Sigmoid colon (tissue), 3 donors: ENCODE measurements around the gene CDC14A.

Experiments used
- POLR2A ChIP-seq, 2 donors: fragments of 450-650 bp; IDR thresholded peaks; one replicate each; pipeline ENCODE4 v1.6.1; 2016; ENCODE audit warnings: antibody characterized with exemption in 2 of 2, mild to moderate bottlenecking in 2 of 2, moderate library complexity in 2 of 2
- TF ChIP-seq, protein P1 (sequence below), 4 experiments: fragments of 450-650 bp in 3 of 4; fragments of 200-600 bp in 1 of 4; IDR thresholded peaks; one replicate each; pipeline ENCODE4 v1.5.1; 2016 to 2019; ENCODE audit warnings: antibody characterized with exemption in 4 of 4, mild to moderate bottlenecking in 3 of 4, moderate library complexity in 2 of 4

DNA sequence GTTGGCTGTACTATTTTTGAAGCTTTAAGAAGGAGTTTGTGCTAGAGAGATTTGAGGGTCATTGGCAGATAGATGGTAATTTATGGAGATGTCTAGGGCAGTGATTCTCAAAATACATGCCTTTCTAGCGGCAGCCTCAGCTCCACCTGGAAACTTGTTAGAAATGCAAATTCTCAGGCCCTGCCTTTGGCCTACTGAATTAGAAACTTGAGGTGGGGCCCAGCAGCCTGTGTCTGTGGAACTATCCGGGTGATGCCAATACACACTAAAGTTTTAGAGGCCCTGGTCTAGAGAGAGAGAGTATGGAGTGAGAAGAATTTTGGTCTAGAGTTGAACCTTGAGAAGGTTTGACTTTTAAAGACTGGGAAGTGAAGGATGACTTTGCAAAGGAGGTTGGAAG is 82.5 kb downstream of the CDC14A start:
- TF ChIP-seq POLR2A (IDR thresholded peaks at IDR 0.05): no peak
- TF ChIP-seq, protein P1, sequence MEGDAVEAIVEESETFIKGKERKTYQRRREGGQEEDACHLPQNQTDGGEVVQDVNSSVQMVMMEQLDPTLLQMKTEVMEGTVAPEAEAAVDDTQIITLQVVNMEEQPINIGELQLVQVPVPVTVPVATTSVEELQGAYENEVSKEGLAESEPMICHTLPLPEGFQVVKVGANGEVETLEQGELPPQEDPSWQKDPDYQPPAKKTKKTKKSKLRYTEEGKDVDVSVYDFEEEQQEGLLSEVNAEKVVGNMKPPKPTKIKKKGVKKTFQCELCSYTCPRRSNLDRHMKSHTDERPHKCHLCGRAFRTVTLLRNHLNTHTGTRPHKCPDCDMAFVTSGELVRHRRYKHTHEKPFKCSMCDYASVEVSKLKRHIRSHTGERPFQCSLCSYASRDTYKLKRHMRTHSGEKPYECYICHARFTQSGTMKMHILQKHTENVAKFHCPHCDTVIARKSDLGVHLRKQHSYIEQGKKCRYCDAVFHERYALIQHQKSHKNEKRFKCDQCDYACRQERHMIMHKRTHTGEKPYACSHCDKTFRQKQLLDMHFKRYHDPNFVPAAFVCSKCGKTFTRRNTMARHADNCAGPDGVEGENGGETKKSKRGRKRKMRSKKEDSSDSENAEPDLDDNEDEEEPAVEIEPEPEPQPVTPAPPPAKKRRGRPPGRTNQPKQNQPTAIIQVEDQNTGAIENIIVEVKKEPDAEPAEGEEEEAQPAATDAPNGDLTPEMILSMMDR (IDR thresholded peaks at IDR 0.05): no peak
